ENCODE results near the gene CTXND1.
A peak's percentile ranks its signal among the peaks of the same experiment; 100 is the strongest.

Gene CTXND1

GRCh38 chr15:80152180-80152895 lies 99.7 kb downstream of the CTXND1 start:
- DNase-seq, result peak; percentile 52 to 91 (median 81)
- intact Hi-C loops (cut with DNase I), result loop anchor here (10.0 kb wide), 1 partner anchor 78 kb away; no protein-coding TSS in a partner anchor

DNA sequence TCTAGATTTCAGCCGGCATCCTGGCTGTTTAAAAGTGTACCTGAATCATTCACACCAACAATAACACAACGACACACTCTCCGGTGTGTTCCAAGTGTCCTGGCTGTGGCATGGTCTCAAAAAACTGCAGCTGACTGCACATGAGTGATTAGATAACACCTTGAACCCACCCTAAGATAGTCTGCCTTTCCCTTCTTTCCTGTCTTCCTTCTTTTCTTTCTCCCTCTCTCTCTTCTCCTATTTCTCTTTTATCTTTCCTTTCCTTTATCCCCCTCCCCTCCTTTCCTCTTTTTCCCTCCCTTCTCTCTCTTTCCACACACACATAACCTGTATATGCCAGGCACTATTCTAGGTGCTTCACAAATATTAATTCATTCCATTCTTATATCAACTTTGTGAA lies 100.4 kb downstream of the CTXND1 start:
- intact Hi-C loops (cut with DNase I), result loop anchor here (10.0 kb wide), 1 partner anchor 77 kb away; no protein-coding TSS in a partner anchor

GRCh38 chr15:80151148-80151547 lies 100.9 kb downstream of the CTXND1 start:
- intact Hi-C loops (cut with DNase I), result loop anchor here (10.0 kb wide), 1 partner anchor 76 kb away; no protein-coding TSS in a partner anchor
- no peak for DNase-seq

More for the DNA sequence above, 100.4 kb downstream of the CTXND1 start:
- no peak for DNase-seq

All from head of caudate nucleus (tissue), 42 donors.